EH (cell line): ENCODE results near the gene RNU1-2.
"Not testable (repeated sequence)": the region's sequence is repeated elsewhere in the genome, so short reads cannot be mapped to it uniquely, and the experiment has no call there.

Experiments used
- DNase-seq: peaks from one replicate; pipeline ENCODE4 v3.0.0-alpha.2; 2015; ENCODE audit warnings: low read depth

The RNU1-2 gene

DNA sequence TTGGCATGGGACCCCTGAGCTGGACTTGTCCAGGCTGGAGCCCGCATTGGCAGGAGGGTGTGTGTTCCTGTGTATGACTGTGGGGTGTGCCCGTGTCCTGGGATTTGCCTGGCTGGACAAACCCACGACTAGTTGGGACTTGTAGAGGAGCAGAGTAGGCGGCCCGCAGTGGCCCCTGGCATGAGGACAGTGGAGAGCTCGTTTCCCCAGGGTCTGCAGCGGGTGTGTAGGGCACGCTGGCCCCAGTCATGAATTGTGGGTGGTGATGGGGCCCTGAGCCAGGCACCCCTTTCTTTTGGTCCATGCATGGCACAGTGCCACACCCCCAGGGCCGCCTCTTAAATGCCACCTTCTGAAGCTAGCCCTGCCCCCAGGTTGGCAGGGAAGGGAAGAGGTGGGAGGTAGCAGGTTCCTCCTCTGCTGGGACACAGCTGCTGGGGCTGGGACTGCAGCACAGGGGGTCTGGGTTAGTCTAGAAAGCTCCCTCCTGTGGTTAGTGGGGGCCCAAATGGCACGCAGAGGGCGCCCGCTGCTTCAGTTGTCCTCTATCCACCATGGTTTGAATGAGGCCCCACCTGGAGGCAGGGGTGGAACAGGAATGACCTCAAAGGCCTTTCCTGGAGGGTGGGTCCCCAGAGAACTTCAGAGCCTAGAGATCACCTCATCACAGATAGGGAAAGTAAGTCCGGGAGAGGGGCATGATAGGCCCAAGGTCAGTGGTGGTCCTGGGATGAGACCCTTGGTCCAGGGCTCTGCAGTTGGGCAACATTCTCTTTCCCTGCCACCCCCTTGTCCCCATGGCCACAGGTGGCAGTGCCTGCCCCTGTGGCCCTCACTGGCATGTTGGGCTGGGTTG is 30.1 kb downstream of the RNU1-2 start:
- DNase-seq = no peak

DNA sequence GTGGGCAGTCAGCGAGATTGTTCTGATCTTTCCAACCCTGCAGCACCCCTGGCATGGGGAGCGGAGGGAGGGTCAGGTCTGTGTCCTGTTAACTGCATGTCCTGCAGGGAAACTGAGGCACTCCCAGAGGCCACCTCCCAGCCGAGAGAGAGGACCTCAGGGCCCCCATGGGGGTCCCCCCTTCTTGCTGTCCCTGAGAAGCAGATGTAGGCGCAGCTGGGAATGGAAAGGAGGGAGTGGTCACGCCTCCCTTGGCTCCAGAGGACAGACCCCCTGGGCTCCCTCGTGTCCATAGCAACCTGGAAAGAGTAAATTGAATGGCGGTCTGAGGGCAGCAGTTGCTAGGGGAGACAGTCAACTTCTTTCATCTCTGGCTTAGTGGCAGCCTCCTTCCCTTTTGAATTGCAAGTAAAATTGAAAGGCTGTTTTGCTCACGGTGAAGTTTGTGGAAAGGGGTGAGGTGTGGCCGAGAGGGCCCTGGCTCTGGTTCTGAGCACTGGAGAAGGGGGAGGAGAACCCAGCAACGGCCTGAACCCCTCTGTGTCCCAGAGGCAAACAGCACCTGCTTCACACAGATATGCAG is 30.8 kb downstream of the RNU1-2 start:
- no peak for DNase-seq

DNA sequence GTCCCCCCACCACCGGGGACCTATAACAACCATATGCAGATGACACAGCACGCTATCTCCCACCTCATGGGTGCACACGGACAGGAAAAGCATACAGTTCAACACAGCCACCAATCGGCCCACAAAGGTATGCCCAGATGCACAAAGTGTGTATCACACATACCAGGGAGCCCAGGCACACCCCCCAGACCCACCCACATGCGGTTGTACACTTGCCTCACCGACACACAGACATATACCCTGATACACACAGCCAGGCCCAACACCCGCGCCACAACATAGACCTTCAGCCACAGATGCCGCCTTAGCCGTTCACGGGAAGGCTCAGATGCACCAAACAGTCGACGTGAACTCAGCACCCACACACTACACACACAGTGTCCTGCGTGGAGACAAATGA is 31.5 kb downstream of the RNU1-2 start:
- no peak for DNase-seq

DNA sequence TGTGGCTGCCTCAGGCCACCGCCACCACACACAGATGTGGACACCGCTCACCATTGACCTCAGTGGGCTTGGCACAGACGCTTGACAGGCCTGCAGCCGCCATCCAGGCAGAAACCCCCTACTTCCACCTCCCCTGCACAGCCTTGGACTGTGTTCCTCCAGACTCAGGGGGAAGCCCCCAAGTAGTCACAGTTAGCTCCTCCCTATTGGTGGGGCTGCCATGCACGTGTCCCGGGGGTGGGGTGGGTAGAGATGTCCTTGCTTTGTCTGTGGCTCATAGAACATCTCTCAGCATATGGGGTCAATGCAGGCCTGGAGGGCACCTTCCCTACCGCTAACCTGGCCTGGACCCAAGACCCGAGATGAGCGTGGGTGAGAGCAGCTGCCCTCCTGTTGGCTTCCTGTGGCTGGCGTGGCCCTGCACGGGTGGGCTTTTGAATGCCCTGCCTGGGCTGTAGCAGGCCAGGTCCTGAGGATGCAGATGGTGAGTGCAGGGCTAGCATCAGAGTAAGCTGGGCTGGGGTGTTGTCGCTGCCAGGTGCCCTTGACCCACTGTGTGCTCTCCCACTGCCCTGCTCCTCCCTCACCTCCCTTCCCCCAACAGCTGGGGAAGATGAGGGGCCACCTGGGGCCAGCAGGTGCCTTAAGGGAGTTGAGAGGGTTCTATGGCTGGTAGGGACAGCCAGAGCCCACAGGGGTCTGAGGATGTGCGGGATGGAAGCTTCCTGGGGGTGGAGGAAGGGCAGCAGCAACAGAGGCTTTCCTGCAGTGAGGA is 32.1 kb downstream of the RNU1-2 start:
- no peak for DNase-seq

DNA sequence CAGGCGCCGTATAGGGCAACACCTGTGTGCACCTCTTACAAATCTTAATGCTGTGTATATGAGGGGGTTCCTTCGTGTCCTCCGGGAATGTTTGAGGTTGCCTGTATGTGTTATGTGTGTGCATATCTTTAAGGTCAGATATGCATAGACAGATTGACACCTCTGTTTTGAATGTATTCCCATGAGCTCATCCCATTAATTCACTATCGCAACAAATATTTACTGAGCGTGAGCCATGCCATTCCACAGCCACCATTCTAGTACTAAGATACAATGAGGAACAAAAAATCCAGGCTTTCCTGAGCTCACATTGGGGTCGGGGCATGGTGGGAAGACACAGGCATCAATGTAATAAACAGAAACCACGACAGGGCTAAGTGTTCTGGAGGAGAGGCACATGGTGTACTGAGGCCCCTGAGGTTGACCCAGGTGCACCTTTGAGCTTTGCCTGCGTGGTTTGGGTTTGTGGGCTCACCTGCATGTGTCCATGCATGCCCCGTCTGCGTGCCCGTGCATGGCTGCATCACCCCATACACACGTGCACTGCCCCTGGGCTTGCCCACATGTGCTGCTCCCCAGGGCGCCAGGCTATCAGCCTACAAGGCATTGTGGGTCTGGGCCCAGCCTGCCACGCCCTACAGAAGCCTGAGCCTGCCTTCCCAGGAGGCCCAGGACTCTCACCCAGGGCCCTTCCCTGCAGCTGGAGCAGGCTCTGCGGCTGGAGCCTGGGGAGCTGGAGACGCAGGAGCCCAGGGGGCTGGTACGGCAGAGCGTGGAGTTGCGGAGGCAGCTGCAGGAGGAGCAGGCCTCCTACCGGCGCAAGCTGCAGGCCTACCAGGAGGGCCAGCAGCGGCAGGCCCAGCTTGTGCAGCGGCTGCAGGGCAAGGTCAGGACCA is 33.6 kb downstream of the RNU1-2 start:
- not testable (repeated sequence) for DNase-seq

DNA sequence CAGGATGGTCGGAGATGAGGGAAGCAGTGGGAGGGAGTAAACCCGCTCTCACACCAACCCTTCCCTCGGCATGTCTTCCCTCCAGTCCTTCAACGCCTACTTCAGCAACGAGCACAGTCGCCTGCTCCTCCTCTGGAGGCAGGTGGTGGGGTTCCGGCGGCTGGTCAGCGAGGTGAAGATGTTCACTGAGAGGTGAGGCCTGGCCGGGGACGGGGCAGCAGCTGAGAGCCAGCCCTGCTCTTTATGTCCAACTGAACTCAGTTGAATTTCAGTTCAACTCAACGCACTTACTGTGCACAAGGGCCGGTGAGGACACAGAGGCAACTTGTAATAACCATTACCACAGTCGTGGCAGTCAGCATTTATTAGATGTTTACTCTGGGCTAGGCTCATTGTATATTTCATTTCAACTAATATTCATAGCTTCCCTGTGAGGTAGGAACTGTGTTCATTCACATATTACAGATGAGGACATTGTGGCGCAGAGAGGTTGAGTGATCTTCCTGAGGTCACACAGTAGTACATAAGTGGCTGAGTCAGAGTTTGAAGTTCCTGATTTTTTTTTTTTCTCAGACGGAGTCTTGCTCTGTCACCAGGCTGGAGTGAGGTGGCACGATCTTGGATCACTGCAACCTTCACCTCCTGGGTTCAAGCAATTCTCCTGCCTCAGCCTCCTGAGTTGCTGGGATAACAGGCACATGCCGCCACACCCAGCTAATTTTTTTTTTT is 35.6 kb downstream of the RNU1-2 start:
- DNase-seq = not testable (repeated sequence)

DNA sequence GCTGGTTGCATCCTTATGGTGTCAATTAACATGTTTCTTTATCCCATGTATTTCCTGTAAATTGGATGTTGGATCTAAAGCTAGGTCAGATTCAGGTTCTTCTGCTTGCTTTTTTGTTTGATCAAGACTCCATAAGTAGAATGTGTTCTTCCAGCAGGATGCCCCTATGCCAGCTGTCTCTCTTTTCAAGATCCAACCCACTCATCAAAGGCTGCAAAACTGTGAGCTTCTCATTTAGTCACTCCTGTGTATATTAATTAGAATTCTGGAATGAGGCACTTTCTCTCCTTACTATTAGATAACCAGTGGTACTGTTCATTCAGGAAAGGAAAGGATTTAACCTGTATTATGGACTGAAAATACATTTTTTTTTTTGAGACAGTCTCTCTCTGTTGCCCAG is 38.2 kb downstream of the RNU1-2 start:
- DNase-seq = not testable (repeated sequence)

- DNase-seq = not testable (repeated sequence)
Measured at GRCh38 chr1:16936580-16936979, 40.8 kb downstream of the RNU1-2 start.

DNA sequence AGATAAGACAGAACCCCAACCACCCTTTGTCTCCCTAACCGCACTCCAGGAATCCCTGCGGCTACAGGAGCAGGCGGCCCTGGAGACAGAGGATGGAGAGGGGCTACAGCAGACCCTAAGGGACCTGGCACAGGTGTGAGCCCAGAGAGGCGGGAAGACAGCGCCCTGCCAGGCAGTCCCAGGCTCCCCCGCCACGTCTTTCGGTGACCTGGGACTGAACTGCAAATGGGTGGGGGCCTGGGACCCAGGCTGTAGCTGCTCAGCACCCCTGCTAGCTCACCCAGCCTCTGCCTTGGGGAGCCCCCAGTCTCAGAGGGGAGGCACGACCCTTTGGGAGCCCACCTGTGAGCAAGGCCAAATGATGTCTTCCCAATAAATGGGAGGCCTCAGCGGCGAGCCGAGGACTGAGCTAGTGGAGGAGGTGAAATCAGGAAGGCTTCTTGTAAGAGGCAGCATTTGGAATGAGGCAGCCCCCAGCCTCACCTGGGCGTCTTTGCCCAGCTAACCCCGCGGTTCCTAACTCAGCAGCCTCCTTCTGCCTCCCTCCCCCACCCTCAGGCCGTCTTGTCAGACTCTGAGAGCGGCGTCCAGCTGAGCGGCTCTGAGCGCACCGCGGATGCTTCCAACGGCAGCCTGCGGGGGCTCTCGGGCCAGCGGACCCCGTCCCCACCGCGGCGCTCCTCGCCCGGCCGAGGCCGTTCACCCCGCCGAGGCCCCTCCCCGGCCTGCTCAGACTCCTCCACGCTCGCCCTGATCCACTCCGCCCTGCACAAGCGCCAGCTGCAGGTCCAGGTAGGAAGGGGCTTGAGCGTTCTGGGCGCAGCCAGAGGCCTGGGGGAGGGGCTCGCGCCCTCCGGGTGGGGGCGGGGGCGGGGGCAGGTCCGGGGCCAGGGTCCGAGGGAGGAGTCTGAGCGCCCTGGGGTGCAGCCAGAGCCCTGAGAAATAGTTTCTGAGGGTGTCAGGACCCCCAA is 42.9 kb downstream of the RNU1-2 start:
- DNase-seq = no peak

GRCh38 chr1:16939386-16940180 is 43.8 kb downstream of the RNU1-2 start:
- DNase-seq = not testable (repeated sequence)

GRCh38 chr1:16944038-16944437 is 48.3 kb downstream of the RNU1-2 start:
- DNase-seq = no peak

GRCh38 chr1:16945512-16945911 is 49.7 kb downstream of the RNU1-2 start:
- not testable (repeated sequence) for DNase-seq
